ENCODE data around the gene DYRK1B. TPM values are rescaled to one million over a fixed set of nuclear protein-coding genes. Genes with fewer than 3 reads are reported as not detected.
"Not testable (repeated sequence)": the region's sequence is repeated elsewhere in the genome, so short reads cannot be mapped to it uniquely, and the experiment has no call there.

The DYRK1B gene
- 7.0 and 10.1 TPM in 2 replicates for total RNA-seq (2012; rRNA removed)

- Histone ChIP-seq H3K27me3 (ENCODE audit: control insufficient read depth, insufficient read depth, low read length) (no peaks in the 10 kb centered on the region), H3K4me2 (ENCODE audit: low read length) (peak within 1 kb of the TSS; percentile 86), H3K4me3 (ENCODE audit: low read length) (peak within 1 kb of the TSS; percentile 86), H3K9ac (ENCODE audit: low read depth, low read length) (peak within 1 kb of the TSS; percentile 86), H3K4me1 (ENCODE audit: control insufficient read depth, insufficient read depth, low read length) (peaks cover 13% of the 10 kb centered on the region), H3K9me3 (replicated peaks; ENCODE audit: low read length) (no peaks in the 10 kb centered on the region), H3K36me3 (ENCODE audit: insufficient read depth, low read length) (peaks cover 56% of the 10 kb centered on the region)
Observed at GRCh38 chr19:39833464-39834286, at the start of gene DYRK1B. Gene DYRK1B, minus strand, starts transcription at chr19:39834162. Its CDS starts 2,295 bp downstream, at chr19:39831867.

- H3K9me3 ChIP-seq (replicated peaks; ENCODE audit: low read length); H3K27me3 ChIP-seq (ENCODE audit: control insufficient read depth, insufficient read depth, low read length); H3K4me3 ChIP-seq (ENCODE audit: low read length); H3K9ac ChIP-seq (ENCODE audit: low read depth, low read length); H3K4me1 ChIP-seq (ENCODE audit: control insufficient read depth, insufficient read depth, low read length); H3K36me3 ChIP-seq (ENCODE audit: insufficient read depth, low read length); H3K4me2 ChIP-seq (ENCODE audit: low read length): not testable (repeated sequence)
Observed at GRCh38 chr19:39882645-39883044, 48.7 kb upstream of the DYRK1B start.

- H3K36me3 ChIP-seq (ENCODE audit: insufficient read depth, low read length); H3K4me1 ChIP-seq (ENCODE audit: control insufficient read depth, insufficient read depth, low read length); H3K9ac ChIP-seq (ENCODE audit: low read depth, low read length); H3K4me3 ChIP-seq (ENCODE audit: low read length); H3K4me2 ChIP-seq (ENCODE audit: low read length); H3K9me3 ChIP-seq (replicated peaks; ENCODE audit: low read length); H3K27me3 ChIP-seq (ENCODE audit: control insufficient read depth, insufficient read depth, low read length): not testable (repeated sequence)
Observed at GRCh38 chr19:39881495-39882110, 47.6 kb upstream of the DYRK1B start.

- not testable (repeated sequence) for H3K9me3 ChIP-seq (replicated peaks; ENCODE audit: low read length); H3K9ac ChIP-seq (ENCODE audit: low read depth, low read length); H3K27me3 ChIP-seq (ENCODE audit: control insufficient read depth, insufficient read depth, low read length); H3K4me2 ChIP-seq (ENCODE audit: low read length); H3K36me3 ChIP-seq (ENCODE audit: insufficient read depth, low read length); H3K4me1 ChIP-seq (ENCODE audit: control insufficient read depth, insufficient read depth, low read length); H3K4me3 ChIP-seq (ENCODE audit: low read length)
Observed at GRCh38 chr19:39880241-39880640, 46.3 kb upstream of the DYRK1B start.

- H3K4me2 ChIP-seq (ENCODE audit: low read length); H3K27me3 ChIP-seq (ENCODE audit: control insufficient read depth, insufficient read depth, low read length); H3K36me3 ChIP-seq (ENCODE audit: insufficient read depth, low read length); H3K4me1 ChIP-seq (ENCODE audit: control insufficient read depth, insufficient read depth, low read length); H3K9ac ChIP-seq (ENCODE audit: low read depth, low read length); H3K4me3 ChIP-seq (ENCODE audit: low read length); H3K9me3 ChIP-seq (replicated peaks; ENCODE audit: low read length): not testable (repeated sequence)
Observed at GRCh38 chr19:39879796-39880195, 45.8 kb upstream of the DYRK1B start.

GRCh38 chr19:39878866-39879265, 44.9 kb upstream of the DYRK1B start:
- H3K9me3 ChIP-seq (replicated peaks; ENCODE audit: low read length); H3K4me2 ChIP-seq (ENCODE audit: low read length); H3K27me3 ChIP-seq (ENCODE audit: control insufficient read depth, insufficient read depth, low read length); H3K36me3 ChIP-seq (ENCODE audit: insufficient read depth, low read length); H3K4me1 ChIP-seq (ENCODE audit: control insufficient read depth, insufficient read depth, low read length); H3K9ac ChIP-seq (ENCODE audit: low read depth, low read length); H3K4me3 ChIP-seq (ENCODE audit: low read length): not testable (repeated sequence)

- Histone ChIP-seq H3K9me3 (replicated peaks; ENCODE audit: low read length) (no peaks in the 10 kb centered on the region), H3K4me1 (ENCODE audit: control insufficient read depth, insufficient read depth, low read length) (no peaks in the 10 kb centered on the region)
Observed at GRCh38 chr19:39878398-39878797, 44.4 kb upstream of the DYRK1B start.

GRCh38 chr19:39877982-39878381, 44.0 kb upstream of the DYRK1B start:
- H3K4me3 ChIP-seq (ENCODE audit: low read length); H3K4me2 ChIP-seq (ENCODE audit: low read length); H3K9me3 ChIP-seq (replicated peaks; ENCODE audit: low read length); H3K36me3 ChIP-seq (ENCODE audit: insufficient read depth, low read length); H3K4me1 ChIP-seq (ENCODE audit: control insufficient read depth, insufficient read depth, low read length); H3K9ac ChIP-seq (ENCODE audit: low read depth, low read length); H3K27me3 ChIP-seq (ENCODE audit: control insufficient read depth, insufficient read depth, low read length): not testable (repeated sequence)

More at GRCh38 chr19:39878398-39878797, 44.4 kb upstream of the DYRK1B start:
- Histone ChIP-seq H3K4me2 (ENCODE audit: low read length) (no peak overlapping the region), H3K27me3 (ENCODE audit: control insufficient read depth, insufficient read depth, low read length) (no peaks in the 10 kb centered on the region), H3K9ac (ENCODE audit: low read depth, low read length) (no peak overlapping the region), H3K36me3 (ENCODE audit: insufficient read depth, low read length) (no peaks in the 10 kb centered on the region), H3K4me3 (ENCODE audit: low read length) (no peak overlapping the region)

GRCh38 chr19:39877488-39877887, 43.5 kb upstream of the DYRK1B start:
- not testable (repeated sequence) for H3K4me2 ChIP-seq (ENCODE audit: low read length); H3K36me3 ChIP-seq (ENCODE audit: insufficient read depth, low read length); H3K4me3 ChIP-seq (ENCODE audit: low read length); H3K9me3 ChIP-seq (replicated peaks; ENCODE audit: low read length); H3K4me1 ChIP-seq (ENCODE audit: control insufficient read depth, insufficient read depth, low read length); H3K9ac ChIP-seq (ENCODE audit: low read depth, low read length); H3K27me3 ChIP-seq (ENCODE audit: control insufficient read depth, insufficient read depth, low read length)

GRCh38 chr19:39876486-39876885, 42.5 kb upstream of the DYRK1B start:
- H3K36me3 ChIP-seq (ENCODE audit: insufficient read depth, low read length); H3K4me1 ChIP-seq (ENCODE audit: control insufficient read depth, insufficient read depth, low read length); H3K9me3 ChIP-seq (replicated peaks; ENCODE audit: low read length); H3K27me3 ChIP-seq (ENCODE audit: control insufficient read depth, insufficient read depth, low read length); H3K4me2 ChIP-seq (ENCODE audit: low read length); H3K4me3 ChIP-seq (ENCODE audit: low read length); H3K9ac ChIP-seq (ENCODE audit: low read depth, low read length): not testable (repeated sequence)

- not testable (repeated sequence) for H3K4me1 ChIP-seq (ENCODE audit: control insufficient read depth, insufficient read depth, low read length); H3K9me3 ChIP-seq (replicated peaks; ENCODE audit: low read length); H3K9ac ChIP-seq (ENCODE audit: low read depth, low read length); H3K4me2 ChIP-seq (ENCODE audit: low read length); H3K27me3 ChIP-seq (ENCODE audit: control insufficient read depth, insufficient read depth, low read length); H3K4me3 ChIP-seq (ENCODE audit: low read length); H3K36me3 ChIP-seq (ENCODE audit: insufficient read depth, low read length)
Observed at GRCh38 chr19:39875401-39875864, 41.5 kb upstream of the DYRK1B start.

- Histone ChIP-seq H3K36me3 (ENCODE audit: insufficient read depth, low read length) (no peaks in the 10 kb centered on the region), H3K9ac (ENCODE audit: low read depth, low read length) (no peak overlapping the region), H3K27me3 (ENCODE audit: control insufficient read depth, insufficient read depth, low read length) (no peaks in the 10 kb centered on the region), H3K4me1 (ENCODE audit: control insufficient read depth, insufficient read depth, low read length) (no peaks in the 10 kb centered on the region), H3K9me3 (replicated peaks; ENCODE audit: low read length) (no peaks in the 10 kb centered on the region), H3K4me3 (ENCODE audit: low read length) (no peak overlapping the region), H3K4me2 (ENCODE audit: low read length) (no peak overlapping the region)
Observed at GRCh38 chr19:39874404-39874803, 40.4 kb upstream of the DYRK1B start.

All from skeletal muscle satellite cell (primary cell).